ACC112 (cell line): ENCODE measurements around the gene GYG2.

Experiments
- H2AFZ ChIP-seq: fragments of 200-600 bp; sonication (generic); one replicate; pipeline ENCODE4 v1.6.0; 2017; ENCODE audit warnings: antibody characterized with exemption, low read length; ENCODE audit not compliant: unreplicated experiment
- H3K27ac ChIP-seq: fragments of 200-600 bp; sonication (generic); 2 replicates; pipeline ENCODE4 v1.5.1; 2014; ENCODE audit warnings: low read depth, mild to moderate bottlenecking, antibody characterized with exemption, low read length, moderate library complexity
- H3K27me3 ChIP-seq: fragments of 200-600 bp; sonication (generic); 2 replicates; pipeline ENCODE4 v1.6.1; 2014; ENCODE audit warnings: mild to moderate bottlenecking, antibody characterized with exemption, low read length, moderate library complexity, mixed read lengths; ENCODE audit not compliant: insufficient read depth
- H3K36me3 ChIP-seq: fragments of 200-600 bp; sonication (generic); 2 replicates; pipeline ENCODE4 v1.6.1; 2016; ENCODE audit warnings: mild to moderate bottlenecking, antibody characterized with exemption, low read length, moderate library complexity, mixed read lengths; ENCODE audit not compliant: insufficient read depth
- H3K4me1 ChIP-seq: fragments of 200-600 bp; sonication (generic); one replicate; pipeline ENCODE4 v1.6.1; 2016; ENCODE audit warnings: low read length, mixed read lengths; ENCODE audit not compliant: insufficient read depth, unreplicated experiment, control insufficient read depth
- H3K4me3 ChIP-seq: fragments of 200-600 bp; sonication (generic); 2 replicates; pipeline ENCODE4 v1.5.1; 2014; ENCODE audit warnings: mild to moderate bottlenecking, low read depth, low read length
- H3K79me2 ChIP-seq: fragments of 200-600 bp; sonication (generic); one replicate; pipeline ENCODE4 v1.6.0; 2016; ENCODE audit warnings: low read length; ENCODE audit not compliant: control insufficient read depth, unreplicated experiment, insufficient read depth

Gene GYG2

DNA sequence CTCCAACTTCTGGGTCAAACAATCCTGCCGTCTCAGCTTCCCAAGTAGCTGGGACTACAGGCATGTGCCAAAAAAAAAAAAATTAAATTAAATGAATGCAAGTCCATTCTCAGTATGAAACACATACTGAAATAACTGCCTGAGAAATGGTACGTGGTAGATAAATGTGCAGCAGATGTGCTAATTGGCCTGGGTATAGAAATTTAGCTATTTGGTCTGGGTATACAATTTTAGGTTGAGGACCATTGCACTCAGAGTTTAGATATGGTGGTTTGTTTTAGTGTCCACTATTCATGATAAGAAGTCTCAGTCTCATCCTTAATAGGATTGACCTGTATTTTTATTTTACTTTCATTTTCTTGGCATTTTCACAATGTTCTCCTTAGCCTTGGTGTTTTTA lies 9.2 kb downstream of the GYG2 start:
- Histone ChIP-seq H3K36me3 (no peaks in the 10 kb centered on the region), H3K4me1 (no peaks in the 10 kb centered on the region), H3K79me2 (no peaks in the 10 kb centered on the region), H3K27ac (no peak overlapping the region), H3K27me3 (no peaks in the 10 kb centered on the region), H3K4me3 (no peak overlapping the region), H2AFZ (no peak overlapping the region)

DNA sequence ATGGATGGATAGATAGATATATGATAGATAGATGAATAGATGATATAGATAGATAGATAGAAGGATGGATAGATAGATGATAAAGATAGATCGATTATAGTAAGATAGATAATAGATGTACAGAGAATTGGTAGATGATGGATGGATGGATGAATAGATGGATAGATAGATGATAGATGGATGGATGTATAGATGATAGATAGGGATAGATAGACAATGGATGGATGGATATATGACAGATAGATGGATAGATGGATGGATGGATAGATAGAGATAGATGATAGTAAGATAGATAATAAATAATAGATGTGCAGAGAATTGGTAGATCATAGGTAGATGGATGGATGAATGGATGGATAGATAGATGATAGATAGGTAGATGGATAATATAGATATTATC lies 12.2 kb downstream of the GYG2 start:
- no peaks in the 10 kb centered on the region for H3K27me3 ChIP-seq
- no peak overlapping the region for H3K4me3 ChIP-seq
- H3K79me2 ChIP-seq, result no peaks in the 10 kb centered on the region
- no peaks in the 10 kb centered on the region for H3K4me1 ChIP-seq
- no peaks in the 10 kb centered on the region for H3K36me3 ChIP-seq
- no peak overlapping the region for H2AFZ ChIP-seq
- no peak overlapping the region for H3K27ac ChIP-seq

DNA sequence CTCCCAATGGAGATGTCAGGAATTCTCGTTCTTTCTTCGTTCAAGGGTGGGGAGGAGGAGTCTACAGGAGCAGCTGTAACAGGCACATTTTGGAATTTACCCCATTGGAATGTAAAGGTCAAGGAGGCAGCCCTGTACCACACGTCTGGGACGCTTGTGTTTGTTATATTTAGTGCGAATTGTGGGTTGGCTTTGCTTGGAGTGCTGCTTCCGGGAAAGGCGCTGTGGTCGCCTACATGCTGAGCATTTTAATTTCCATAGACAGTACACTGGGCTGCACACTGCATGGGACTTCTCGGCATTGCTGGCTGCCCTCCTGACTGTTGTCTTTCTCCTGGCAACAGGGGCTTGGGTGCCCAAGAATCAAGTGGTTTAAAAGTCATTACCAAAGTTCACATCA lies 12.8 kb downstream of the GYG2 start:
- no peak overlapping the region for H3K4me3 ChIP-seq
- no peaks in the 10 kb centered on the region for H3K79me2 ChIP-seq
- H3K4me1 ChIP-seq, result no peaks in the 10 kb centered on the region
- no peak overlapping the region for H3K27ac ChIP-seq
- no peaks in the 10 kb centered on the region for H3K27me3 ChIP-seq
- no peaks in the 10 kb centered on the region for H3K36me3 ChIP-seq
- no peak overlapping the region for H2AFZ ChIP-seq

DNA sequence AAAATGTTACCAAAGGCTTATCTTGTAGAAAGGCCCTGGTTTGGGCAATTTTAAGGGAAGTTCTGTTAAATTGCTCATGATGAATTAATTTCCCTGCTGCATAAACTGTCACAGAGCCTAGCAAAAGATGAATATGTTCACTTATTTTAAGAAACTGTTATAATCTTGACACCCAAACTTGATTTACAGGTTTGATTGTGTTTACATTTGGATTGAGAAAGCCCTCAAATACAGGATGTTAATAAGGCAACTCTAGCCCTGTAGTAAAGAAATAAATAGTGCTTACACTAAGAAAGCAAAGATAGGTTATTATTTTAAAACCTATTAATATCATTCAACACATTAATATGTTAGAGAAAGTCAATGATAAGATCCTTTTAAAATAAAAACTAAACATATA lies 18.3 kb downstream of the GYG2 start:
- H3K36me3 ChIP-seq, result no peaks in the 10 kb centered on the region
- no peak overlapping the region for H2AFZ ChIP-seq
- no peaks in the 10 kb centered on the region for H3K27me3 ChIP-seq
- H3K79me2 ChIP-seq, result no peaks in the 10 kb centered on the region
- H3K4me1 ChIP-seq, result peaks cover 7% of the 10 kb centered on the region
- H3K4me3 ChIP-seq, result no peak overlapping the region
- H3K27ac ChIP-seq, result no peak overlapping the region

DNA sequence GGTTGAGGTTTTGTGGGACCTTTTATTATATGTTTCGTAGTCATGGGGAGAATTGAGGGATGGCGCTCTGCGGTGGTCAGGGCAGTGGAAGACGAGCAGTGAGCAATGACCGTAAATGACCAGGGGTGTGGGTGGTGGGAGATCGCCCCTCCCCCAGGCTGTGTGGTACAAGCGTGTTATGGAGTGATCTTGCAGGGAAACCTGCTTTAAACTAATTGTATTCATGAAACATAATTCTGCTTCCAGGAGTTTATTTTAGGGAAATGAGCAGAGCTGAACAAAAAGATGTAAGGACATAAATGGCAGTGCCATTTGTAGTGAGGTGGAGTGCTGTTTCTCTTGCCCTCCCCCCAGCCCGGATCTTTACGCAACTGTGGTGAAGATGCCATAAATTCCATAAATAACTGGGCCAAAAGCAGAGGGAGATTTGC lies 20.2 kb downstream of the GYG2 start:
- Histone ChIP-seq H3K27ac (peak overlapping the region; percentile 85), H3K79me2 (no peaks in the 10 kb centered on the region)

DNA sequence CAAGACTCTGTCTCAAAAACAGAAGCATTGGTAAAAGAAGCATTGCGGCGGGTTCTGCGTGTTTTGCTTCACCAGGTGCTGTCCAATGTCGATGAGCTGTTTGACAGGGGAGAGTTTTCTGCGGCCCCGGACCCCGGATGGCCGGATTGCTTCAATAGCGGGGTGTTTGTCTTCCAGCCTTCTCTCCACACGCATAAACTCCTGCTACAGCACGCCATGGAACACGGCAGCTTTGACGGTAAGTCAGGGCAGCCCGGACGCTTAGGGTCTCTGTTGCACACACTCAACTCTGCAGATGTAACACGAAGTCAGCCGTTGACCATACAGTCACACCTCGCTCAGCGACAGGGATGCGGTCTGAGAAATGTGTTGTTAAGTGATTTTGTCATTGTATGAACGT lies 26.2 kb downstream of the GYG2 start:
- Histone ChIP-seq H2AFZ (no peak overlapping the region), H3K4me3 (no peak overlapping the region), H3K27ac (no peak overlapping the region), H3K36me3 (no peaks in the 10 kb centered on the region), H3K27me3 (no peaks in the 10 kb centered on the region), H3K79me2 (no peaks in the 10 kb centered on the region), H3K4me1 (no peaks in the 10 kb centered on the region)

More for the DNA sequence above, 20.2 kb downstream of the GYG2 start:
- H3K4me3 ChIP-seq, result peak overlapping the region; percentile 73
- H3K36me3 ChIP-seq, result no peaks in the 10 kb centered on the region
- H2AFZ ChIP-seq, result peak overlapping the region; percentile 96
- no peaks in the 10 kb centered on the region for H3K27me3 ChIP-seq
- peaks cover 7% of the 10 kb centered on the region for H3K4me1 ChIP-seq

DNA sequence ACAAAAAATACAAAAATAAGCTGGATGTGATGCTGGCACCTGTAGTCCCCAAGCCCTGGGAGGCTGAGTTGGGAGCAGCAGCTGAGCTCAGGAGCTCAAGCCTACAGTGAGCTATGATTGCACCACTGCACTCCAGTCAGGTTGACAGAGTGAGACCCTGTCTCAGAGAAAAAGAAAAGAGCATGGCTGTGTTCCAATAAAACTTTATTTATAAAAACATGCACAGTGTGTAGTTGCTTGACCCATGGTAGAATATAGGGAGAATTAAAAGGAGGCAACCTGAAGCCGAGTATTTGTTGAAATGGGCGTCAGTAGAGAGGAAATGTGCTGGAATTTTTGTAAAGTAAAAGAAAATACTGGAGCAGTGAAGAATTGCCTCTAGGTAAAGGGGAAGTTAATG lies 27.0 kb downstream of the GYG2 start:
- Histone ChIP-seq H3K27me3 (no peaks in the 10 kb centered on the region), H3K4me1 (no peaks in the 10 kb centered on the region), H3K36me3 (no peaks in the 10 kb centered on the region), H2AFZ (no peak overlapping the region), H3K79me2 (no peaks in the 10 kb centered on the region), H3K4me3 (no peak overlapping the region), H3K27ac (no peak overlapping the region)

DNA sequence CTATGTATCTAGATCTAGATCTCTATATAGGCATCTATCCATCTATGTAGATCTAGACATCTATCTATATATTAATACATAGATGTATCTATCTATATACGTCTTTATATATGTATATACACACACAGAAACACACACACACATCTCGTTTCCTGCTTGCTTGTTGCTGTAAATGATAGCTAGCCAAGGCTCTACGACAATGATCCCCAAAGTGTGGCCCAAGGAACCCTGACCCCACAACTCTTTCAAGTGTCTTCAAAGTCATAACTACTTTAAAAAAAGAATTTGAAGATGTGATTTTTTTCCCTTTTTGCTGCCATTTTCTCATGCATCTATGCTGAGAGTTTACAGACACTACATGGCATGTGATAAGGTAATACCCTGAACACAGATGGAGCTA lies 28.8 kb downstream of the GYG2 start:
- no peaks in the 10 kb centered on the region for H3K36me3 ChIP-seq
- H3K27ac ChIP-seq, result no peak overlapping the region
- no peaks in the 10 kb centered on the region for H3K79me2 ChIP-seq
- H2AFZ ChIP-seq, result no peak overlapping the region
- no peaks in the 10 kb centered on the region for H3K27me3 ChIP-seq
- H3K4me1 ChIP-seq, result no peaks in the 10 kb centered on the region
- no peak overlapping the region for H3K4me3 ChIP-seq

DNA sequence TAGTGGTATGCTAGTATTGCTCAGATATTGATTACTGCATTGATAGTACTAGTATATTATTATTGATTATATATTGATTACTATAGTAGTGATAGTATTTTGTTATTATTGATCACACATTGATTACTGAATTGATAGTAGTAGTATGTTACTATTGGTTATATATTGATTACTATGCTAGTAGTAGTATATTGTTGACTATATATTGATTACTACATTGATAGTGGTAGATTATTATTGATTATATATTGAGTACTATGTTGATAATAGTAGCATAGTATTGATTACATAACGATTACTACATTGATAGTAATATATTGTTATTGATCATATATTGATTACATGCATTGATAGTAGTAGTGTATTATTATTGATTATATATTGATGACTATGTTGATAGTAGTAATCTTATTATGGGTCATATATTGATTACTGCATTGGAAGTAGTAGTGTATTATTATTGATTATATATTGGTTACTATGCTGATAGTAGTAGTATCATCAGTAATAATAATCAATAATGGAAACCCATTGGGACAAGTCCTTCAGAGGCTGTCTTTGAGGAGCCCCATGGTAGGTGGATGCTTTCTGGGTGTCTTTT lies 30.6 kb downstream of the GYG2 start:
- no peaks in the 10 kb centered on the region for H3K36me3 ChIP-seq
- no peaks in the 10 kb centered on the region for H3K79me2 ChIP-seq
- H2AFZ ChIP-seq, result no peak overlapping the region
- no peak overlapping the region for H3K4me3 ChIP-seq
- H3K27ac ChIP-seq, result no peak overlapping the region
- no peaks in the 10 kb centered on the region for H3K27me3 ChIP-seq
- H3K4me1 ChIP-seq, result no peaks in the 10 kb centered on the region

DNA sequence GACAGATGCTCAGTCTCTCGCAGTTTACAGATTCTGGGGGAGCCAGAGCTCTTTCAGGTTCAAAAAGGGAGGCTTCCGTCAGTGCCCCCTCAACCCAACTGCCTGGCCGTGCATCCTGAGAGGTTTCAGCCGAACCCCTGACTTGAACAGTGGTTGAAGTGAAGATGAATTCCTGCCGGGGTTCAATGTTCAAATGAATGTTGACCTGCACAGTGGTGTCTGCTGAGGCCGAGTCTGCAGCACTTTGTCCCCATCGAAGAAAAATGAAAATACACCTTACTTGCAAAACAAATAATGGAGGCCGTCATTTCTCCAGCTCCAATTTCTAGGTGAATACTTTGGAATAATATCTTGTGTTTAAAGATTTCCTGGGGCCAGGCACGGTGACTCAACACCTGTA lies 33.7 kb downstream of the GYG2 start:
- Histone ChIP-seq H3K36me3 (no peaks in the 10 kb centered on the region), H3K4me1 (no peaks in the 10 kb centered on the region)

DNA sequence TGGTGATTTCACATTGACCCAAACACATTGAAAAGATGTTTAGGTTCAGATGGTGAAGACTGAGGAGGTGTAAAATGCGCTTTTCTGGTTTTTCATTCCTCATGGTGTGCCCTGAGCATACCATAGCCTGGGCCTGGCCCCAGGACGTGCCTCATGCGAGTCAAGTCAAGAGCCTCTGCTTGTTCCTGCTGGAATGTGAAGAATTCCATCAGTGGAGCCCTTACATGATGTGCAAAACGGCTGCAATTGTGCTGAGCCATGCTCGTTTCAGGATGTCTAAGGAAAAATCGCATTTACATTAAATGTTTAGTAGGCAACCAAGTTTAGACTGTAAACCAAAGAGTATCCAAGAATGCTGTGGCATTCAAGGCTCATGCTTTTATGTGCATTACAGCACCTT lies 34.9 kb downstream of the GYG2 start:
- Histone ChIP-seq H3K79me2 (no peaks in the 10 kb centered on the region), H3K4me3 (no peak overlapping the region), H3K27me3 (no peaks in the 10 kb centered on the region), H3K4me1 (no peaks in the 10 kb centered on the region), H2AFZ (no peak overlapping the region), H3K36me3 (no peaks in the 10 kb centered on the region), H3K27ac (no peak overlapping the region)

More for the DNA sequence above, 33.7 kb downstream of the GYG2 start:
- Histone ChIP-seq H3K27me3 (no peaks in the 10 kb centered on the region), H3K27ac (no peak overlapping the region), H3K4me3 (no peak overlapping the region), H2AFZ (no peak overlapping the region), H3K79me2 (no peaks in the 10 kb centered on the region)
